ENCODE measurements around the gene FUS. TPM values are rescaled to one million over a fixed set of nuclear protein-coding genes. Genes with fewer than 3 reads are reported as not detected.
A peak's percentile ranks its signal among the peaks of the same experiment; 100 is the strongest.

Gene FUS
- total and polyA plus RNA-seq, 2 of the 13 experiments (the other 11 are each of a cell fraction or from before 2014, with no cell fraction given), result 68.1 to 168 TPM

DNA sequence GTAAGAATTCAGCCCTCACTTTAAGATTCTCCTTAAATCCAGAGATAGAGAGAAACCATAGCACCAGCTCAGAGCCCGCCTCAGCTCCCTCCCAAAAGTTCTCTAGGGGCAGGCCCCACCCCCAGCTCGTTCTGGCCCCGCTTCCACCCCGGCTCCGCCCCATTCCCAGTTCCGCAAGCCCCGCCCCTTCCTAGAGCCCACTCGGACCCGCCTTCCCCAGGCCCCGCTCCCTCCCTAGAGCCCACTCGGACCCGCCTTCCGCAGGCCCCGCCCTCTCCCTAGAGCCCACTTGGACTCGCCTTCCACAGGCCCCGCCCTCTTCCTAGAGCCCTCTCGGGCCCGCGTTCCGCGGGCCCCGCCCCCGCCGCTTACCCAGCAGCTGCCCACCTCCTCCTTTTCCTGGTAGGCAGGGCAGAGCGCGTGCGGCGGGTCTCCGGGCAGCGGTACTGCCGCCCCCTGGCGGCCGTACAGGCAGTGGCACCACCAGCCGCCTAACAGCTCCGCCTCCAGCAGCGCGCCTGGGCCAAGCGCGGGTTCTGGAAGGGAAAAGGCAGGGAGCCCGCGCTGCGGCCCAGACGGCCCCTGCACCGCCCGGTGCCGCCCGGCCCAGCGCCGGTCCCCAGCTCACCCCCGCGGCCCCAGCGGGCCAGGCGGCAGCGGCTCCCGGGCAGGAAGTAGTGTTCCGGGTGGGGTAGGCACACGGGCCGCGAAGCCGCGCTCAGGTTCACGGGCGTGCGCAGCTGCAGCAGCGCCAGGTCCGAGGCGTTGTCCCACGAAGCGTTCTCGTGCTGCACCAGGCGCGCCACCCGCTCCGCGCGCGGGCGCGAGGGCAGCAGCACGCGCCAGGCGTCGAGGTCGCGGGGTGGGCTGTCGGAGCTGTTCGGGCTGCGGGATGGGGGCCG lies 37.6 kb upstream of the FUS start (continued):
- TF ChIP-seq ASH2L (IDR thresholded peaks at IDR 0.05; ENCODE audit: insufficient read length, low read depth, low read length), result peak; percentile 65
- no peak for TF ChIP-seq EEA1 (CRISPR knock-in tag; IDR thresholded peaks at IDR 0.05; ENCODE audit: borderline replicate concordance)
- peak; percentile 72; the same call in 1 of the 2 replicates for TF ChIP-seq HOMEZ (CRISPR knock-in tag; IDR thresholded peaks at IDR 0.05; ENCODE audit: low read depth)
- no peak for TF ChIP-seq ZNF367 (CRISPR knock-in tag; IDR thresholded peaks at IDR 0.05; ENCODE audit: borderline replicate concordance)
- TF ChIP-seq ZNF768 (CRISPR knock-in tag; IDR thresholded peaks at IDR 0.05), result peak; percentile 74
- peak; percentile 94 for TF ChIP-seq MAX (IDR thresholded peaks at IDR 0.05)
- TF ChIP-seq ZNF24 (IDR thresholded peaks at IDR 0.05), result peak; percentile 14; the same call in 1 of the 2 replicates
- TF ChIP-seq MYC (CRISPR knock-in tag; IDR thresholded peaks at IDR 0.05; ENCODE audit: borderline replicate concordance), result peak; percentile 97
- TF ChIP-seq KDM6A (CRISPR knock-in tag; IDR thresholded peaks at IDR 0.05; ENCODE audit: low read depth), result 0 out of 2 replicates have a peak, but pooled peaks have one; percentile 11
- no peak for TF ChIP-seq ZNF17 (CRISPR knock-in tag; IDR thresholded peaks at IDR 0.05)
- TF ChIP-seq, protein P1, sequence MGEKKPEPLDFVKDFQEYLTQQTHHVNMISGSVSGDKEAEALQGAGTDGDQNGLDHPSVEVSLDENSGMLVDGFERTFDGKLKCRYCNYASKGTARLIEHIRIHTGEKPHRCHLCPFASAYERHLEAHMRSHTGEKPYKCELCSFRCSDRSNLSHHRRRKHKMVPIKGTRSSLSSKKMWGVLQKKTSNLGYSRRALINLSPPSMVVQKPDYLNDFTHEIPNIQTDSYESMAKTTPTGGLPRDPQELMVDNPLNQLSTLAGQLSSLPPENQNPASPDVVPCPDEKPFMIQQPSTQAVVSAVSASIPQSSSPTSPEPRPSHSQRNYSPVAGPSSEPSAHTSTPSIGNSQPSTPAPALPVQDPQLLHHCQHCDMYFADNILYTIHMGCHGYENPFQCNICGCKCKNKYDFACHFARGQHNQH (CRISPR knock-in tag; IDR thresholded peaks at IDR 0.05), result peak; percentile 70
- TF ChIP-seq ELF4 (CRISPR knock-in tag; IDR thresholded peaks at IDR 0.05; ENCODE audit: borderline replicate concordance), result peak; percentile 55; the same call in 1 of the 2 replicates
- TF ChIP-seq ZFP62 (CRISPR knock-in tag; IDR thresholded peaks at IDR 0.05), result no peak
- peak; percentile 69; the same call in 1 of the 2 replicates for TF ChIP-seq ZNF350 (CRISPR knock-in tag; IDR thresholded peaks at IDR 0.05; ENCODE audit: borderline replicate concordance, low read depth)
- no peak; the same call in none of the 2 replicates for TF ChIP-seq FOXO1 (CRISPR knock-in tag; IDR thresholded peaks at IDR 0.05)
- TF ChIP-seq, protein P2, sequence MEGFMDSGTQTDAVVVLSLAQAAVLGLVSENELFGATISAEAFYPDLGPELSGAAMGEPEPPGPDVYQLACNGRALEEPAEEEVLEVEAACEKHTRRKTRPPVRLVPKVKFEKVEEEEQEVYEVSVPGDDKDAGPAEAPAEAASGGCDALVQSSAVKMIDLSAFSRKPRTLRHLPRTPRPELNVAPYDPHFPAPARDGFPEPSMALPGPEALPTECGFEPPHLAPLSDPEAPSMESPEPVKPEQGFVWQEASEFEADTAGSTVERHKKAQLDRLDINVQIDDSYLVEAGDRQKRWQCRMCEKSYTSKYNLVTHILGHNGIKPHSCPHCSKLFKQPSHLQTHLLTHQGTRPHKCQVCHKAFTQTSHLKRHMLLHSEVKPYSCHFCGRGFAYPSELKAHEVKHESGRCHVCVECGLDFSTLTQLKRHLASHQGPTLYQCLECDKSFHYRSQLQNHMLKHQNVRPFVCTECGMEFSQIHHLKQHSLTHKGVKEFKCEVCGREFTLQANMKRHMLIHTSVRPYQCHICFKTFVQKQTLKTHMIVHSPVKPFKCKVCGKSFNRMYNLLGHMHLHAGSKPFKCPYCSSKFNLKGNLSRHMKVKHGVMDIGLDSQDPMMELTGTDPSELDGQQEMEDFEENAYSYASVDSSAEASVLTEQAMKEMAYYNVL (CRISPR knock-in tag; IDR thresholded peaks at IDR 0.05; ENCODE audit: borderline replicate concordance), result peak; percentile 66; the same call in 1 of the 2 replicates
- TF ChIP-seq, protein P3, sequence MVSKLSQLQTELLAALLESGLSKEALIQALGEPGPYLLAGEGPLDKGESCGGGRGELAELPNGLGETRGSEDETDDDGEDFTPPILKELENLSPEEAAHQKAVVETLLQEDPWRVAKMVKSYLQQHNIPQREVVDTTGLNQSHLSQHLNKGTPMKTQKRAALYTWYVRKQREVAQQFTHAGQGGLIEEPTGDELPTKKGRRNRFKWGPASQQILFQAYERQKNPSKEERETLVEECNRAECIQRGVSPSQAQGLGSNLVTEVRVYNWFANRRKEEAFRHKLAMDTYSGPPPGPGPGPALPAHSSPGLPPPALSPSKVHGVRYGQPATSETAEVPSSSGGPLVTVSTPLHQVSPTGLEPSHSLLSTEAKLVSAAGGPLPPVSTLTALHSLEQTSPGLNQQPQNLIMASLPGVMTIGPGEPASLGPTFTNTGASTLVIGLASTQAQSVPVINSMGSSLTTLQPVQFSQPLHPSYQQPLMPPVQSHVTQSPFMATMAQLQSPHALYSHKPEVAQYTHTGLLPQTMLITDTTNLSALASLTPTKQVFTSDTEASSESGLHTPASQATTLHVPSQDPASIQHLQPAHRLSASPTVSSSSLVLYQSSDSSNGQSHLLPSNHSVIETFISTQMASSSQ (IDR thresholded peaks at IDR 0.05; ENCODE audit: low read depth), result no peak
- TF ChIP-seq, protein P3 (CRISPR knock-in tag; IDR thresholded peaks at IDR 0.05; ENCODE audit: borderline replicate concordance), result 0 out of 2 replicates have a peak, but pooled peaks have one; percentile 35
- TF ChIP-seq NFKBIZ (CRISPR knock-in tag; IDR thresholded peaks at IDR 0.05), result no peak; the same call in 1 of the 2 replicates
- TF ChIP-seq ZNF446 (CRISPR knock-in tag; IDR thresholded peaks at IDR 0.05), result no peak

All from HepG2 (cell line).